GM18868 (cell line): ENCODE measurements around the gene SORT1.
A peak's percentile ranks its signal among the peaks of the same experiment; 100 is the strongest.

Source experiments
- ATAC-seq: cut with Tn5 transposase; IDR thresholded peaks from one replicate; pipeline ENCODE4 v1.9.1; 2021; ENCODE audit warnings: mild to moderate bottlenecking, moderate library complexity; ENCODE audit not compliant: unreplicated experiment

The SORT1 gene

GRCh38 chr1:109277434-109278204 lies 120.1 kb downstream of the SORT1 start:
- ATAC-seq: peak; percentile 85

- ATAC-seq: no peak
These were observed 121.9 kb downstream of the SORT1 start for GRCh38 chr1:109275706-109276345.

GRCh38 chr1:109274533-109275476 lies 122.9 kb downstream of the SORT1 start:
- no peak for ATAC-seq

GRCh38 chr1:109273570-109274288 lies 124.0 kb downstream of the SORT1 start:
- no peak for ATAC-seq

- no peak for ATAC-seq
These were observed 124.7 kb downstream of the SORT1 start for GRCh38 chr1:109272831-109273547.

DNA sequence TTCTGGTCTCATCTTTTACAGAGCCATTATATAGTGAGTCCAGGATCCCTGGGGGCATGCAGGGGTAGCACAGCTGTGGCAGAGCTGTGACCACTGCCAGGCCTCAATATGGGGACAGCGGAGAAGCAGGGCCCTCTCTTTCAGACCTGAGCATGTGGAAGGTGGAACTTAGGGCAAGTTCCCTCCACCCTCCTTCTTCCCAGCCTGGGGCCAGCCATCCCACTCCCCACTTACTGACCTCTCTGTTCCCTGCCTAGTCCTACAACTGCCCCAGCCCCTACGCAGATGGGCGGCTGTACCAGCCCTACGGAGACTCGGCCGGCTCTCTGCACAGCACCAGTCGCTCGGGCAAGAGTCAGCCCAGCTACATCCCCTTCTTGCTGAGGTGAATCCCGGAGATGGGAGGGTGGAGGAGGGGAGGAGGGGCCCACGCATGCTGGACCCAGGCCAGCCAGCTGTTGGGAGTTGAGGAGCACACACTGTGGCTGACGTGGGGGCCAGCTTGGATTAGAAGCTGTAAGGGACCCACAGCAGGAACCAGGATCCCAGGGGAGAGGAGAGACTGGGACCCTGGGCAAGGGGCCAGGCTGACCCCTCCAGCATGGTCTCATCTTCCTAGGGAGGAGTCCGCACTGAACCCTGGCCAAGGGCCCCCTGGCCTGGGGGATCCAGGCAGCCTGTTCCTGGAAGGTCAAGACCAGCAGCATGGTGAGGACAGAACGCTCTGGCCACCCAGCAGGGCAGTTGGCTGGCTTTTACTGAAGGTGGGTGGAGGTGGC lies 125.5 kb downstream of the SORT1 start:
- no peak for ATAC-seq

GRCh38 chr1:109271458-109271857 lies 126.3 kb downstream of the SORT1 start:
- no peak for ATAC-seq

- no peak for ATAC-seq
These were observed 126.9 kb downstream of the SORT1 start for GRCh38 chr1:109270623-109271317.

DNA sequence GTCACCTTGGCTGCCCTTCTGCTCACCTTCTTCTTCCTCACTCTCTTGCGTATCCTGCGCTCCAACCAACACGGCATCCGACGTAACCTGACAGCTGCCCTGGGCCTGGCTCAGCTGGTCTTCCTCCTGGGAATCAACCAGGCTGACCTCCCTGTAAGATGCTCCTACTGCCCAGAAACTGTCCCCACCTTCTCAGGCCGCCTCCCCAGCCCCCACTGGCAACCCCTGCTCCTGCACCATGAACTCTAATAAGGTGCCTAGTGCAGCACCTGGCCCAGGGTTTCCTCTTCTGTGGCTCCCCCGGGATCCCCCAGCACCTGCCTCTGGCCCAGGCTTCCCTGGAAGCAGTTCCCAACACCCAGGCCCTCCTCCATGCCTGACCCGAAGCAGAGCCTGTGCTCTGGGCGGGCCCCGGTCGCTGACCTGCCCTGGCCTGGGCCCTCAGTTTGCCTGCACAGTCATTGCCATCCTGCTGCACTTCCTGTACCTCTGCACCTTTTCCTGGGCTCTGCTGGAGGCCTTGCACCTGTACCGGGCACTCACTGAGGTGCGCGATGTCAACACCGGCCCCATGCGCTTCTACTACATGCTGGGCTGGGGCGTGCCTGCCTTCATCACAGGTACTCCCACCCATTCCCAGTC lies 127.6 kb downstream of the SORT1 start:
- no peak for ATAC-seq

- ATAC-seq: no peak
These were observed 128.3 kb downstream of the SORT1 start for GRCh38 chr1:109269212-109269980.

DNA sequence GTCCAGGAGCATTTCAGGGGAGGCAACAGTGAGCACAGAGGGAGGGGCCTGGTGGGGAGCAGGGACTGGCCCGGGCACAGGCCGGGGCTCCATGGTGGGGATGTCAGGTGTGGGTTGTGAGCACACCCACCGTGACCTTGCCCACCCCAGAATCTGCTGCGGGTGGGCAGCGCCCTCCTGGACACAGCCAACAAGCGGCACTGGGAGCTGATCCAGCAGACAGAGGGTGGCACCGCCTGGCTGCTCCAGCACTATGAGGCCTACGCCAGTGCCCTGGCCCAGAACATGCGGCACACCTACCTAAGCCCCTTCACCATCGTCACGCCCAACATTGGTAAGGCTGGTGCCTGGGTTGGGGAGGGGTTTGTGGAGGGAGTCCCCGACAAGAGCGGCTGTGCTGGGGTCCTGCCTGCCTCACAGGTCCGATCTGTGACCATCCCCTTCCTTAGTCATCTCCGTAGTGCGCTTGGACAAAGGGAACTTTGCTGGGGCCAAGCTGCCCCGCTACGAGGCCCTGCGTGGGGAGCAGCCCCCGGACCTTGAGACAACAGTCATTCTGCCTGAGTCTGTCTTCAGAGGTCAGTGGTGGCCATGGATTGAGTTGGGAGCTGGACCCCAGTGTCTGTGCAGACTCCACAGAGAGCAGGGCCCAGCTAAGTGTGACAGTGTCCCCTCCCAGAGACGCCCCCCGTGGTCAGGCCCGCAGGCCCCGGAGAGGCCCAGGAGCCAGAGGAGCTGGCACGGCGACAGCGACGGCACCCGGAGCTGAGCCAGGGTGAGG lies 129.1 kb downstream of the SORT1 start:
- ATAC-seq: no peak

GRCh38 chr1:109267743-109268300 lies 129.9 kb downstream of the SORT1 start:
- ATAC-seq: no peak

GRCh38 chr1:109266965-109267364 lies 130.8 kb downstream of the SORT1 start:
- ATAC-seq: no peak

- ATAC-seq: no peak
These were observed 131.9 kb downstream of the SORT1 start for GRCh38 chr1:109265741-109266330.

DNA sequence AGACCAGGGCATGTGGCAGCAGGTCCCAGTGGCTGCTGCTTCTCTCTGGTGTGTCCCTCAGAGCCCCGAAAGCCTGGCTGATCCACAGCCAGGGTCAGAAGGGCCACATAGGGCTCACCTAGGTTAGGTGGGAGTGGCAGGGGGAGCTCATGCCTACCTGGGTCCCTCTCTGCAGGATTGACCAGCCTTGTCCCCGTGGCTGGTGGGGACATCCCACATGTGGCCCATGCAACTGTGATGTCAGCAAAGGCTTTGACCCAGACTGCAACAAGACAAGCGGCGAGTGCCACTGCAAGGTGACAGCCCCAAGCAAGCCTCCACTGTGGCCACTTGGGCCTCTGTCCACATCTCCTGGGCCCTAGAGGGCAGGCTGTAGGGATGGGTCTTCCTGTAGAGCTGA lies 132.7 kb downstream of the SORT1 start:
- ATAC-seq: no peak

DNA sequence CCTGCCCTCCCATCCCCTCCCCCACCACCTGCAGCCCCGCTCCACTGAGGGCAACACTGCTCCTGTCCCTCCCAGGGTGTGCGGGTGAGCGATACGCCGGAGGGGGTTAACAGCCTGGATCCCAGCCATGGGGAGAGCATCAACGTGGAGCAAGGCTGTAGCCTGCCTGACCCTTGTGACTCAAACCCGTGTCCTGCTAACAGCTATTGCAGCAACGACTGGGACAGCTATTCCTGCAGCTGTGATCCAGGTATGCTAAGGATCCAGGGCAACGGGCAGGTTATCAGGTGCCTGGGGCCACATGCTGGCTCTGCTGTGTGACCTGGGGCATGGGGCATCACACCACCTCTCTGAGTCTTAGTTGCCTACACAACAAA lies 133.4 kb downstream of the SORT1 start:
- no peak for ATAC-seq
